Erythroblast (primary cell): ENCODE measurements around the gene SMURF1.

Experiments
- GATA1 ChIP-seq: IDR thresholded peaks from 2 replicates; pipeline ENCODE4 v1.6.1; 2011; ENCODE audit warnings: low read depth, mild to moderate bottlenecking, control low read depth, low read length, moderate library complexity
- POLR2A ChIP-seq: IDR thresholded peaks from 2 replicates; pipeline ENCODE4 v1.6.1; 2011; ENCODE audit warnings: mild to moderate bottlenecking, low read length

GRCh38 chr7:99004781-99005500 lies 139.0 kb downstream of the SMURF1 start:
- TF ChIP-seq POLR2A (no peak), GATA1 (no peak)
